ENCODE data around the gene RSL1D1. TPM values are rescaled to one million over a fixed set of nuclear protein-coding genes. Genes with fewer than 3 reads are reported as not detected.

The RSL1D1 gene
- total and polyA plus RNA-seq, 9 of the 15 experiments (the other 6 are each of a cell fraction or from before 2014, with no cell fraction given): 259 to 753 (median 373) TPM

DNA sequence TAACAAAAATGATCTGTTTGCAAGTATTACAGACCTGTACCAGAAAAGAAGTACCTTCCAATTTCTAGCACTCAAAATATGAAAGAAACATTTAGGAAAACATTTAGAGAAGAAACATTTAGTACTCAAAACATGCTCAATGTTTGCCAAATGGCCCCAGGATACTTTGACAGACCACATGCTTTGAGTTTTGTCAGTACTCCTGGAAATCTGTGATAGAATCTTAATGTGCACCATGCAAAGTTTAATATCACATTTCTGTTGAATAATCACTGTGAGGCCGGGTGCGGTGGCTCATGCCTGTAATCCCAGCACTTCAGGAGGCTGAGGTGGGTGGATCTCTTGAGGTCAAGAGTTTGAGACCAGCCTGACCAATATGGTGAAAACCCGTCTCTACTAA, 45.8 kb downstream of the RSL1D1 start:
- ChIA-PET POLR2A (interaction anchor here (0.6 to 0.7 kb wide), 2 partner anchors 336 to 848 kb away, joined by 3 read pairs; no protein-coding TSS in a partner anchor), CTCF (ENCODE audit: low intra/inter-chr PET ratio) (interaction anchor here (0.5 kb wide), 1 partner anchor 54 kb away, joined by 3 read pairs; no protein-coding TSS in a partner anchor)
- in situ Hi-C loops (cut with MboI) (loop anchor here (10.0 kb wide), 1 partner anchor 271 kb away; no protein-coding TSS in a partner anchor), intact Hi-C loops (cut with micrococcal nuclease) (no loop called here)
- no TSS peak for BruUV-seq (replicated peaks)
- TF ChIP-seq SMAD1 (IDR thresholded peaks at IDR 0.05; ENCODE audit: low read depth, low read length, partially characterized antibody): no peak
- TF ChIP-seq, protein P1, sequence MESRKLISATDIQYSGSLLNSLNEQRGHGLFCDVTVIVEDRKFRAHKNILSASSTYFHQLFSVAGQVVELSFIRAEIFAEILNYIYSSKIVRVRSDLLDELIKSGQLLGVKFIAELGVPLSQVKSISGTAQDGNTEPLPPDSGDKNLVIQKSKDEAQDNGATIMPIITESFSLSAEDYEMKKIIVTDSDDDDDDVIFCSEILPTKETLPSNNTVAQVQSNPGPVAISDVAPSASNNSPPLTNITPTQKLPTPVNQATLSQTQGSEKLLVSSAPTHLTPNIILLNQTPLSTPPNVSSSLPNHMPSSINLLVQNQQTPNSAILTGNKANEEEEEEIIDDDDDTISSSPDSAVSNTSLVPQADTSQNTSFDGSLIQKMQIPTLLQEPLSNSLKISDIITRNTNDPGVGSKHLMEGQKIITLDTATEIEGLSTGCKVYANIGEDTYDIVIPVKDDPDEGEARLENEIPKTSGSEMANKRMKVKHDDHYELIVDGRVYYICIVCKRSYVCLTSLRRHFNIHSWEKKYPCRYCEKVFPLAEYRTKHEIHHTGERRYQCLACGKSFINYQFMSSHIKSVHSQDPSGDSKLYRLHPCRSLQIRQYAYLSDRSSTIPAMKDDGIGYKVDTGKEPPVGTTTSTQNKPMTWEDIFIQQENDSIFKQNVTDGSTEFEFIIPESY (CRISPR knock-in tag; IDR thresholded peaks at IDR 0.05): no peak
- no peak for TF ChIP-seq SMARCA4 (IDR thresholded peaks at IDR 0.05)
- no peak for TF ChIP-seq WHSC1 (IDR thresholded peaks at IDR 0.05; ENCODE audit: low read length)
- TF ChIP-seq RBM17 (IDR thresholded peaks at IDR 0.05; ENCODE audit: borderline replicate concordance, low read depth, low read length): no peak
- TF ChIP-seq, protein P2, sequence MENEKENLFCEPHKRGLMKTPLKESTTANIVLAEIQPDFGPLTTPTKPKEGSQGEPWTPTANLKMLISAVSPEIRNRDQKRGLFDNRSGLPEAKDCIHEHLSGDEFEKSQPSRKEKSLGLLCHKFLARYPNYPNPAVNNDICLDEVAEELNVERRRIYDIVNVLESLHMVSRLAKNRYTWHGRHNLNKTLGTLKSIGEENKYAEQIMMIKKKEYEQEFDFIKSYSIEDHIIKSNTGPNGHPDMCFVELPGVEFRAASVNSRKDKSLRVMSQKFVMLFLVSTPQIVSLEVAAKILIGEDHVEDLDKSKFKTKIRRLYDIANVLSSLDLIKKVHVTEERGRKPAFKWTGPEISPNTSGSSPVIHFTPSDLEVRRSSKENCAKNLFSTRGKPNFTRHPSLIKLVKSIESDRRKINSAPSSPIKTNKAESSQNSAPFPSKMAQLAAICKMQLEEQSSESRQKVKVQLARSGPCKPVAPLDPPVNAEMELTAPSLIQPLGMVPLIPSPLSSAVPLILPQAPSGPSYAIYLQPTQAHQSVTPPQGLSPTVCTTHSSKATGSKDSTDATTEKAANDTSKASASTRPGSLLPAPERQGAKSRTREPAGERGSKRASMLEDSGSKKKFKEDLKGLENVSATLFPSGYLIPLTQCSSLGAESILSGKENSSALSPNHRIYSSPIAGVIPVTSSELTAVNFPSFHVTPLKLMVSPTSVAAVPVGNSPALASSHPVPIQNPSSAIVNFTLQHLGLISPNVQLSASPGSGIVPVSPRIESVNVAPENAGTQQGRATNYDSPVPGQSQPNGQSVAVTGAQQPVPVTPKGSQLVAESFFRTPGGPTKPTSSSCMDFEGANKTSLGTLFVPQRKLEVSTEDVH (IDR thresholded peaks at IDR 0.05; ENCODE audit: low read depth, partially characterized antibody): no peak
- no peak for TF ChIP-seq ZNF134 (CRISPR knock-in tag; conservative IDR thresholded peaks at IDR 0.05)
- TF ChIP-seq KAT7 (CRISPR knock-in tag; IDR thresholded peaks at IDR 0.05; ENCODE audit: borderline replicate concordance): no peak
- no peak for TF ChIP-seq ZFP30 (CRISPR knock-in tag; IDR thresholded peaks at IDR 0.05; ENCODE audit: borderline replicate concordance)
- TF ChIP-seq, protein P3, sequence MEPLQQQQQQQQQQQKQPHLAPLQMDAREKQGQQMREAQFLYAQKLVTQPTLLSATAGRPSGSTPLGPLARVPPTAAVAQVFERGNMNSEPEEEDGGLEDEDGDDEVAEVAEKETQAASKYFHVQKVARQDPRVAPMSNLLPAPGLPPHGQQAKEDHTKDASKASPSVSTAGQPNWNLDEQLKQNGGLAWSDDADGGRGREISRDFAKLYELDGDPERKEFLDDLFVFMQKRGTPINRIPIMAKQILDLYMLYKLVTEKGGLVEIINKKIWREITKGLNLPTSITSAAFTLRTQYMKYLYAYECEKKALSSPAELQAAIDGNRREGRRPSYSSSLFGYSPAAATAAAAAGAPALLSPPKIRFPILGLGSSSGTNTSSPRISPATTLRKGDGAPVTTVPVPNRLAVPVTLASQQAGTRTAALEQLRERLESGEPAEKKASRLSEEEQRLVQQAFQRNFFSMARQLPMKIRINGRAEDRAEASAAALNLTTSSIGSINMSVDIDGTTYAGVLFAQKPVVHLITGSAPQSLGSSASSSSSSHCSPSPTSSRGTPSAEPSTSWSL (CRISPR knock-in tag; IDR thresholded peaks at IDR 0.05; ENCODE audit: borderline replicate concordance): no peak
- no peak for TF ChIP-seq ETS2 (tag; IDR thresholded peaks at IDR 0.05; ENCODE audit: borderline replicate concordance, poor library complexity, severe bottlenecking)
- Histone ChIP-seq H2AFZ (ENCODE audit: low read depth, low read length) (no peak overlapping the region), H3K9ac (ENCODE audit: insufficient read depth in 1 of 2, low read depth in 2 of 2, low read length in 2 of 2) (no peak overlapping the region), H3K79me2 (ENCODE audit: control insufficient read depth, insufficient read depth, low read length) (no peaks in the 10 kb centered on the region), H3K27ac (ENCODE audit: extremely low read depth, low read depth, low read length) (no peak overlapping the region), H3K27me3 (ENCODE audit: control insufficient read depth in 2 of 2, insufficient read depth in 2 of 2, low read length in 2 of 2) (no peaks in the 10 kb centered on the region; a peak in 1 of 5 replicates), H3K4me3 (no peak overlapping the region), H3K4me1 (replicated peaks in 1 of 2; ENCODE audit: control insufficient read depth in 2 of 2, insufficient read depth in 2 of 2, low read length in 2 of 2) (peaks cover 10 to 15% of the 10 kb centered on the region in 2 experiments; a peak in 4 of 5 replicates), H3K9me1 (ENCODE audit: control insufficient read depth, insufficient read depth, low read length) (no peaks in the 10 kb centered on the region), H4K20me1 (replicated peaks; ENCODE audit: control insufficient read depth, insufficient read depth, low read length) (no peaks in the 10 kb centered on the region), H3K4me2 (ENCODE audit: insufficient read depth, low read length) (no peak overlapping the region), H3K36me3 (ENCODE audit: control insufficient read depth, insufficient read depth, low read length) (no peaks in the 10 kb centered on the region), H3K9me3 (replicated peaks; ENCODE audit: control insufficient read depth, insufficient read depth, low read depth, low read length) (no peaks in the 10 kb centered on the region)
- WGBS (ENCODE audit: insufficient coverage, low coverage, missing lambda C conversion rate): 43% methylated on average over 3 of the region's 3 CpGs
- ATAC-seq: no peak
- FAIRE-seq: no peak
- no peak for DNase-seq (ENCODE audit: extremely low read depth in 1 of 4, low spot score in 3 of 4)

Measured in K562 (cell line).